ENCODE data around the gene MRO. TPM values are rescaled to one million over a fixed set of nuclear protein-coding genes. Genes with fewer than 3 reads are reported as not detected.

Gene MRO
- total RNA-seq, 1 donor from 2014 or later, result 0.18 TPM

DNA sequence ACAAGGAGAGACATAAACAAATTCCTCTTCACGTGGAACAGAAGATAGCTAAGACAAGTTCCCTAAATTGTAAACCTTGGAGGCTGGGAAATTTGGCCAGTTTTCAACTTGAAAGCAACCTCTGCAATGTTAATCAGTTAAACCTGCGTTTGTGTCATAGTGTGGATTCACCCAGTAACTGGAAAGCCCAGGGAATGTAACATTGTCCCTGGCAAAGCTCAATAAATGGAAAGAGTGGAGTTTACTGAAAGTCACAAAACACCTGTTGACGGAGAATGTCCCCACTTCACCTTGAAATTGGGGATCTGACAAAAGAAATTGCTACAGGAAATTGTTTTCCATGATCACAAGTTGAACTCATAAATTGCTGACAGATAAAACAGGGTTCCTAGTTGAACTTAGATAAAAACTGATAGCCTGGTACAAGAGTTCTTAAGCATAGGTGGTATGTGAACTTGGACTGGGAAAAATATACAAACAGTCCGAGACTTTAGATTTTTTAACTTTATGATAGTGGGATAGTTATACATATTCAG is 44.1 kb upstream of the MRO start:
- Mint-ChIP-seq H3K27ac (ENCODE audit: unreplicated experiment) (no peak overlapping the region), H3K9me3 (ENCODE audit: unreplicated experiment) (no peaks in the 10 kb centered on the region), H3K27me3 (ENCODE audit: low read depth, unreplicated experiment) (no peaks in the 10 kb centered on the region), H3K4me1 (ENCODE audit: low read depth, unreplicated experiment) (peaks cover 6% of the 10 kb centered on the region), H3K4me3 (ENCODE audit: unreplicated experiment) (no peak overlapping the region), H3K36me3 (ENCODE audit: low read depth, unreplicated experiment) (no peaks in the 10 kb centered on the region)
- Histone ChIP-seq H4K20me1 (ENCODE audit: insufficient read depth, low read length) (no peaks in the 10 kb centered on the region), H3K4me3 (ENCODE audit: insufficient read depth, low read depth, low read length) (no peak overlapping the region), H3K9ac (ENCODE audit: low read length) (no peak overlapping the region), H2AFZ (ENCODE audit: low read depth, low read length) (no peak overlapping the region), H3K27me3 (ENCODE audit: insufficient read depth, low read length) (no peaks in the 10 kb centered on the region), H3K4me2 (ENCODE audit: low read length) (no peak overlapping the region), H3K79me2 (ENCODE audit: insufficient read depth, low read length) (no peaks in the 10 kb centered on the region), H3K9me3 (ENCODE audit: insufficient read depth, low read depth, low read length) (no peaks in the 10 kb centered on the region), H3K27ac (ENCODE audit: low read depth, low read length) (no peak overlapping the region), H3K4me1 (ENCODE audit: insufficient read depth, low read length) (no peaks in the 10 kb centered on the region), H3K36me3 (ENCODE audit: insufficient read depth, low read length) (no peaks in the 10 kb centered on the region)
- DNase-seq (ENCODE audit: low read depth) (no peak), FAIRE-seq (no peak)
- TF ChIP-seq EZH2 (IDR thresholded peaks at IDR 0.05; ENCODE audit: insufficient read depth, low read length), result no peak
- TF ChIP-seq, protein P1, sequence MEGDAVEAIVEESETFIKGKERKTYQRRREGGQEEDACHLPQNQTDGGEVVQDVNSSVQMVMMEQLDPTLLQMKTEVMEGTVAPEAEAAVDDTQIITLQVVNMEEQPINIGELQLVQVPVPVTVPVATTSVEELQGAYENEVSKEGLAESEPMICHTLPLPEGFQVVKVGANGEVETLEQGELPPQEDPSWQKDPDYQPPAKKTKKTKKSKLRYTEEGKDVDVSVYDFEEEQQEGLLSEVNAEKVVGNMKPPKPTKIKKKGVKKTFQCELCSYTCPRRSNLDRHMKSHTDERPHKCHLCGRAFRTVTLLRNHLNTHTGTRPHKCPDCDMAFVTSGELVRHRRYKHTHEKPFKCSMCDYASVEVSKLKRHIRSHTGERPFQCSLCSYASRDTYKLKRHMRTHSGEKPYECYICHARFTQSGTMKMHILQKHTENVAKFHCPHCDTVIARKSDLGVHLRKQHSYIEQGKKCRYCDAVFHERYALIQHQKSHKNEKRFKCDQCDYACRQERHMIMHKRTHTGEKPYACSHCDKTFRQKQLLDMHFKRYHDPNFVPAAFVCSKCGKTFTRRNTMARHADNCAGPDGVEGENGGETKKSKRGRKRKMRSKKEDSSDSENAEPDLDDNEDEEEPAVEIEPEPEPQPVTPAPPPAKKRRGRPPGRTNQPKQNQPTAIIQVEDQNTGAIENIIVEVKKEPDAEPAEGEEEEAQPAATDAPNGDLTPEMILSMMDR (IDR thresholded peaks at IDR 0.05; ENCODE audit: insufficient read depth, low read depth, low read length), result no peak

DNA sequence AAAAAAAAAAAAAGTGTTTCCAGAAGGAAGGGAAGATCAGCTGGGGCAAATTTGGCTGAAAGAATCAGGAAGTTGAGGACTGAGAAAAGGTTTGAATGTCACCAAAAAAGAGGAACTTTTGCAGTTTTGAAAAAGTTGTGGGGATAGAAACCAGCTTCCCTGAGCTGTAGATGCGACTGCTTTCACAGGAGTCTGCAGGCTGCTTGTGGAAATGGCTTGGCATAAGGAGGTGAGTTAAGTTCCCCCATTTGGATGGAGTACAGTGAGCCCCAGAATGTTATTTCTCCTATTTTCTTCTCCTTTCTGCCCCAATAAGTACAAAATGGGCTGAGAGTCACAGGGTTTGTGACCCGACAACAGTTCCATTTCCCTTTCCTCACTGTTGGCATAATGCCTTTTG is 42.6 kb upstream of the MRO start:
- Histone ChIP-seq H3K36me3 (ENCODE audit: insufficient read depth, low read length) (no peaks in the 10 kb centered on the region), H3K4me1 (ENCODE audit: insufficient read depth, low read length) (no peaks in the 10 kb centered on the region), H2AFZ (ENCODE audit: low read depth, low read length) (no peak overlapping the region), H3K4me2 (ENCODE audit: low read length) (no peak overlapping the region), H4K20me1 (ENCODE audit: insufficient read depth, low read length) (no peaks in the 10 kb centered on the region), H3K79me2 (ENCODE audit: insufficient read depth, low read length) (no peaks in the 10 kb centered on the region), H3K27me3 (ENCODE audit: insufficient read depth, low read length) (no peaks in the 10 kb centered on the region), H3K9me3 (ENCODE audit: insufficient read depth, low read depth, low read length) (no peaks in the 10 kb centered on the region), H3K27ac (ENCODE audit: low read depth, low read length) (no peak overlapping the region), H3K4me3 (ENCODE audit: insufficient read depth, low read depth, low read length) (no peak overlapping the region), H3K9ac (ENCODE audit: low read length) (no peak overlapping the region)
- no peaks in the 10 kb centered on the region for H3K9me3 Mint-ChIP-seq (ENCODE audit: unreplicated experiment)
- no peak for TF ChIP-seq EZH2 (IDR thresholded peaks at IDR 0.05; ENCODE audit: insufficient read depth, low read length)
- TF ChIP-seq, protein P1 (IDR thresholded peaks at IDR 0.05; ENCODE audit: insufficient read depth, low read depth, low read length), result no peak
- H3K4me3 Mint-ChIP-seq (ENCODE audit: unreplicated experiment), result no peak overlapping the region
- no peak for FAIRE-seq
- no peak overlapping the region for H3K27ac Mint-ChIP-seq (ENCODE audit: unreplicated experiment)
- H3K36me3 Mint-ChIP-seq (ENCODE audit: low read depth, unreplicated experiment), result no peaks in the 10 kb centered on the region
- peaks cover 9% of the 10 kb centered on the region for H3K4me1 Mint-ChIP-seq (ENCODE audit: low read depth, unreplicated experiment)
- no peak for DNase-seq (ENCODE audit: low read depth)
- H3K27me3 Mint-ChIP-seq (ENCODE audit: low read depth, unreplicated experiment), result no peaks in the 10 kb centered on the region

DNA sequence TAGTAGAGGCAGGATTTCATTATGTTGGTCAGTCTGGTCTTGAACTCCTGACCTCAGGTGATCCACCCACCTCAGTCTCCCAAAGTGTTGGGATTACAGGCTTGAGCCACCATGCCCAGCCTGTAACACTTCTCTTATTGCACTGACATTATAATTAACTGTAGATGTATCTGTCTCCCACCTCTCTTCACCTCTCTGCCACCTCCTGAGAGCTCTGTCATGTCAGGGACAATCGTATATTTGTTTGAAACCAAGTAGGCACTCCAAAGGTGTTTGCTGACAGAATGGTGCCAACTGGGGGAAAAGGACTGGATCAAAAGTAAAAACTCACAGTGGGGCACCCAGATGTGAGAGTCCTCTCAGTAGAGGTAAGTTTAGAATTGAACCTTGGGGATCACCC is 41.8 kb upstream of the MRO start:
- Histone ChIP-seq H4K20me1 (ENCODE audit: insufficient read depth, low read length) (no peaks in the 10 kb centered on the region), H3K36me3 (ENCODE audit: insufficient read depth, low read length) (no peaks in the 10 kb centered on the region), H2AFZ (ENCODE audit: low read depth, low read length) (no peak overlapping the region), H3K27me3 (ENCODE audit: insufficient read depth, low read length) (no peaks in the 10 kb centered on the region), H3K79me2 (ENCODE audit: insufficient read depth, low read length) (no peaks in the 10 kb centered on the region), H3K27ac (ENCODE audit: low read depth, low read length) (no peak overlapping the region), H3K4me3 (ENCODE audit: insufficient read depth, low read depth, low read length) (no peak overlapping the region), H3K9ac (ENCODE audit: low read length) (no peak overlapping the region), H3K9me3 (ENCODE audit: insufficient read depth, low read depth, low read length) (no peaks in the 10 kb centered on the region), H3K4me2 (ENCODE audit: low read length) (no peak overlapping the region), H3K4me1 (ENCODE audit: insufficient read depth, low read length) (no peaks in the 10 kb centered on the region)
- Mint-ChIP-seq H3K4me1 (ENCODE audit: low read depth, unreplicated experiment) (peaks cover 9% of the 10 kb centered on the region), H3K36me3 (ENCODE audit: low read depth, unreplicated experiment) (no peaks in the 10 kb centered on the region), H3K27me3 (ENCODE audit: low read depth, unreplicated experiment) (no peaks in the 10 kb centered on the region), H3K4me3 (ENCODE audit: unreplicated experiment) (no peak overlapping the region), H3K27ac (ENCODE audit: unreplicated experiment) (no peak overlapping the region), H3K9me3 (ENCODE audit: unreplicated experiment) (no peaks in the 10 kb centered on the region)
- no peak for DNase-seq (ENCODE audit: low read depth)
- FAIRE-seq, result no peak
- no peak for TF ChIP-seq EZH2 (IDR thresholded peaks at IDR 0.05; ENCODE audit: insufficient read depth, low read length)
- TF ChIP-seq, protein P1 (IDR thresholded peaks at IDR 0.05; ENCODE audit: insufficient read depth, low read depth, low read length), result no peak

Data from astrocyte (in vitro differentiated cells and primary cell).